Measurements from ENCODE around the gene PTPRT.

The PTPRT gene

DNA sequence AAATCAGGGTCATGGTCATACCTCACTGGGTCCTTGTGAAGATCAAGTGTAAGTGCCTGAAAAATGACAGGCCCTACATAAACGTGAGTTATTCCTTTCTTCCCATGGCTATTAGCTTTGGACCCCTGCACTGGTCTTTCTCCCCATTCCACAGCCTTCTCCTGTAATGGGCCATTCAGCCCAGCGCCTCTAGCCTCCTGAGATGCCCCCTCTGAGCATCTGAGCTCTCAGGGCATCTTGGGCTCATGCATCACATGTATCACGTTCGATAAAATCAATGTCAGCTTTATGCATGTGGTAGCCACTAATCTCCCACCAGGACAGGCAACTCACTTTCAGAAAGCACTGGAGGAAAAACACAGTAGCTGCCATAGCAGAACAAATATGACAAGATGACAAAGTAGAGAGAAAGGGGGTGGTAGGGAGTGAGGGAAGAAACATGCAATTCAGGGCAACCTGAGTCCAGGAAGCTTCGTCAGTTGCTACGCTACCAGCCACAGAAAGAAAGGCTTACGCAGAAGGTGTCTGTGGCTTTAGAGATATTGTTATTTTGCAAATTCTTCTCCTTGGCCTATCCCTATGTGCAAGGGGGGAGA lies 498.8 kb downstream of the PTPRT start:
- no peak for DNase-seq (ENCODE audit: low spot score)
- in situ Hi-C loops (cut with MboI; ENCODE audit: low pct_unique_long_range_greater_than_20kb, low sequenced_read_pairs, unreplicated experiment) = no loop called here
- TF ChIP-seq, protein P1, sequence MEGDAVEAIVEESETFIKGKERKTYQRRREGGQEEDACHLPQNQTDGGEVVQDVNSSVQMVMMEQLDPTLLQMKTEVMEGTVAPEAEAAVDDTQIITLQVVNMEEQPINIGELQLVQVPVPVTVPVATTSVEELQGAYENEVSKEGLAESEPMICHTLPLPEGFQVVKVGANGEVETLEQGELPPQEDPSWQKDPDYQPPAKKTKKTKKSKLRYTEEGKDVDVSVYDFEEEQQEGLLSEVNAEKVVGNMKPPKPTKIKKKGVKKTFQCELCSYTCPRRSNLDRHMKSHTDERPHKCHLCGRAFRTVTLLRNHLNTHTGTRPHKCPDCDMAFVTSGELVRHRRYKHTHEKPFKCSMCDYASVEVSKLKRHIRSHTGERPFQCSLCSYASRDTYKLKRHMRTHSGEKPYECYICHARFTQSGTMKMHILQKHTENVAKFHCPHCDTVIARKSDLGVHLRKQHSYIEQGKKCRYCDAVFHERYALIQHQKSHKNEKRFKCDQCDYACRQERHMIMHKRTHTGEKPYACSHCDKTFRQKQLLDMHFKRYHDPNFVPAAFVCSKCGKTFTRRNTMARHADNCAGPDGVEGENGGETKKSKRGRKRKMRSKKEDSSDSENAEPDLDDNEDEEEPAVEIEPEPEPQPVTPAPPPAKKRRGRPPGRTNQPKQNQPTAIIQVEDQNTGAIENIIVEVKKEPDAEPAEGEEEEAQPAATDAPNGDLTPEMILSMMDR (IDR thresholded peaks at IDR 0.05; ENCODE audit: extremely low read depth, insufficient read depth, missing control alignments) = no peak

DNA sequence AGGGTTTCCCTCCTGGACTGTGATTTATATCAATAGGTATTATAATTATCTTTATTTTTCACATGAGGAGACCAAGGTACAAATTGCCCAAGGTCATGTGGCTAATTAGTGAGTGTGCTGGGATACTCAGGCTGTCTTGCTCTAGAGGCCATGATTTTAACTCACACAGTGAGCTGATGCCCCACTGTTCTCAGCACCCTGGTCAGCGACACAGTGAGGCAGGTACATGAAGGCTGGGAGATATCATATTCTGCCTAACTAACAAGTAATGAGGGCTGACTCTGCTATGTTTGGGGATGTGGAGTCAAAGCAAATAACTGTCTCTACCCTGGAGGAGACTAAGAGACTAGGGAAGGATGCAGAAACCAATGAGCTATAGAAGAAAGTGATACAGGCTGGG lies 501.1 kb downstream of the PTPRT start:
- DNase-seq (ENCODE audit: low spot score) = no peak
- TF ChIP-seq, protein P1 (IDR thresholded peaks at IDR 0.05; ENCODE audit: extremely low read depth, insufficient read depth, missing control alignments) = no peak
- in situ Hi-C loops (cut with MboI; ENCODE audit: low pct_unique_long_range_greater_than_20kb, low sequenced_read_pairs, unreplicated experiment) = no loop called here

DNA sequence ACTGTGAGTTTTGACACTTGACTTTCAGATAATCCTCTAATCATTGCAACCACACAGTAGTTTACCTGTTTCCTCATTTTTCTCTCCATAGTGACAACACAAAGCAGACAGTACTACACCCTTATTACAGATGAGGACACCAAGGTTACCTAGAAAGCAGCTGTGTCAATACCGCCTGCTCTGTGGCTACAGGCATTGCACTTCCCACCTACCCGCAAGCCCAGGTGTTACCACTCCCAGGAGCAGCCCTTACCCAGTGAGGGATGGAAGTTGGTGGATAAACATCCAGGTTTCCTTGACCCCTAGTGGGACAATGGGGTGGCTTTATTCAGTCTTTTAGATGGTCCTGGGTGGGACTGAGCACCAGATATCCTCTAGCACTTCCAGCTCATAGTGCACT lies 503.6 kb downstream of the PTPRT start:
- in situ Hi-C loops (cut with MboI; ENCODE audit: low pct_unique_long_range_greater_than_20kb, low sequenced_read_pairs, unreplicated experiment) = no loop called here
- TF ChIP-seq, protein P1 (IDR thresholded peaks at IDR 0.05; ENCODE audit: extremely low read depth, insufficient read depth, missing control alignments) = no peak
- DNase-seq (ENCODE audit: low spot score) = no peak

DNA sequence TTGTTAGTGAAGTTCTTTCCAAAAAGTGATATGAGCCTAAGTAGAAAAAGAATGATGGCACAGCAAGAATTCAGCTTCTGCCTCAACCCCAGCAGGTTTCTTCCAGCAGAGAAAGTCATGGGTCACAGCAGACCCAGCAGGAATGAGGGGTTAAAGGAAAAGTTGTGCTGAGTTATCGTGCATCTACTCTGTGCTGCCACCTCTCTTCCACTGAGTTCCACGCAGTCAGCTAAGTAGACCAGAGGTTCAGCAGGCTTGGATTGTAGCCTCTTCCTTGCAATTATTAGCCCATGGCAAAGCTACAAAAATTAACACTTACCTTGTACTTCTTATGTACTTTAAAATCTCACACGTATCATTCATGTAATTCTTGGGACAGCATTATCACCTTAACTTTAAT lies 510.8 kb downstream of the PTPRT start:
- TF ChIP-seq, protein P1 (IDR thresholded peaks at IDR 0.05; ENCODE audit: extremely low read depth, insufficient read depth, missing control alignments) = no peak
- no peak for DNase-seq (ENCODE audit: low spot score)
- in situ Hi-C loops (cut with MboI; ENCODE audit: low pct_unique_long_range_greater_than_20kb, low sequenced_read_pairs, unreplicated experiment) = no loop called here

DNA sequence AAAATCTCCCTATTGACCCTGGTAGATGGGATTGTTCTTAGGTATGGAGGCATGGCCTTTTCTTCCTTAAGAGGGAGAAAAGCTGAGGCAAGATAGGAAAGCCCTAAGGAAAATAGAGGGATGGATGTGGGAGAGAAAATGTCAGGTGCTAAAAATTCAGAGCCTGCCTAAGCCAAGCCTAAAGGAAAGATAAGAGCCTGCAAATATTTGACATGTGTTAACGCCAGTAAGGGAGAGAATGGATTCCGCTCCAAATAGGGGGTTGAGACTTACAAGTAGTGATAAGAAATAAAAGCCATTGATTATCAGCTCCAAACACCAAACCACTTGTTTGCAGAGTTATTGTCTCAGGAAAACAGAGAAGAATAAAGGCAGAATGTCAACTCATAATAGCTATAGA lies 533.6 kb downstream of the PTPRT start:
- TF ChIP-seq, protein P1 (IDR thresholded peaks at IDR 0.05; ENCODE audit: extremely low read depth, insufficient read depth, missing control alignments) = no peak
- DNase-seq (ENCODE audit: low spot score) = no peak
- in situ Hi-C loops (cut with MboI; ENCODE audit: low pct_unique_long_range_greater_than_20kb, low sequenced_read_pairs, unreplicated experiment) = no loop called here

DNA sequence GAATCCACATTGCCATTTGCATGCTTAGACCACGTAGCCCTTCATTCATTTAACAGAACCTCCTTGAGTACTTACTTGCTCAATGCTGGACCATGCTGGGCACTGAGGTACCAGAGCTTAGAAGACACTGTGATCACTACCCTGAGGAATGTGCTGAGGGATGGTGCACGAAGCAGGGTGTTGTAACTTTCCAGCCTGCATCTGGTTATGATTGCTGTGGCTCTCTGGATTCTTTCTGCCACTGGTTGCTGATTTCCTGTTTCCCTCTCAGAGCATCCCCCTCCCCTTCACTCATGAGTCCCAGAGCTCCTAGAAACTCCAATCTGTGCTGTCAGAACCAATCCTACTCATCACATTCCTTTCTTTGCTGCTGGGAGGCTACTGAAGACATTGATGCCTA lies 537.4 kb downstream of the PTPRT start:
- DNase-seq (ENCODE audit: low spot score) = no peak
- in situ Hi-C loops (cut with MboI; ENCODE audit: low pct_unique_long_range_greater_than_20kb, low sequenced_read_pairs, unreplicated experiment) = no loop called here
- TF ChIP-seq, protein P1 (IDR thresholded peaks at IDR 0.05; ENCODE audit: extremely low read depth, insufficient read depth, missing control alignments) = no peak

All from GM13977 (cell line).